ENCODE measurements around the gene ABLIM3.

ABLIM3 gene

GRCh38 chr5:149126906-149127305 lies 14.4 kb upstream of the ABLIM3 start:
- Histone ChIP-seq H3K4me3 (ENCODE audit: severe bottlenecking) (no peak overlapping the region), H3K27me3 (ENCODE audit: insufficient read depth, poor library complexity, severe bottlenecking) (no peaks in the 10 kb centered on the region), H3K4me1 (ENCODE audit: insufficient read depth, poor library complexity, severe bottlenecking) (peaks cover 48% of the 10 kb centered on the region), H3K9me3 (ENCODE audit: severe bottlenecking) (no peaks in the 10 kb centered on the region), H3K36me3 (ENCODE audit: low read depth) (no peaks in the 10 kb centered on the region), H3K27ac (ENCODE audit: poor library complexity, severe bottlenecking) (peak overlapping the region; percentile 68)
- ATAC-seq (ENCODE audit: low read depth): no peak
- no peak for TF ChIP-seq CTCF (IDR thresholded peaks at IDR 0.05; ENCODE audit: poor library complexity, severe bottlenecking)
- DNase-seq (ENCODE audit: low spot score): no peak

- peak overlapping the region; percentile 68 for H3K27ac ChIP-seq (ENCODE audit: poor library complexity, severe bottlenecking)
- no peaks in the 10 kb centered on the region for H3K9me3 ChIP-seq (ENCODE audit: severe bottlenecking)
- no peaks in the 10 kb centered on the region for H3K36me3 ChIP-seq (ENCODE audit: low read depth)
- DNase-seq (ENCODE audit: low spot score): no peak
- peaks cover 48% of the 10 kb centered on the region for H3K4me1 ChIP-seq (ENCODE audit: insufficient read depth, poor library complexity, severe bottlenecking)
- no peak overlapping the region for H3K4me3 ChIP-seq (ENCODE audit: severe bottlenecking)
- H3K27me3 ChIP-seq (ENCODE audit: insufficient read depth, poor library complexity, severe bottlenecking): no peaks in the 10 kb centered on the region
- peak; percentile 5; the same call in 1 of the 3 replicates for ATAC-seq (ENCODE audit: low read depth)
- TF ChIP-seq CTCF (IDR thresholded peaks at IDR 0.05; ENCODE audit: poor library complexity, severe bottlenecking): no peak
These were observed 13.8 kb upstream of the ABLIM3 start for GRCh38 chr5:149127394-149127955.

- H3K27me3 ChIP-seq (ENCODE audit: insufficient read depth, poor library complexity, severe bottlenecking): no peaks in the 10 kb centered on the region
- H3K27ac ChIP-seq (ENCODE audit: poor library complexity, severe bottlenecking): peak overlapping the region; percentile 68
- H3K4me1 ChIP-seq (ENCODE audit: insufficient read depth, poor library complexity, severe bottlenecking): peaks cover 48% of the 10 kb centered on the region
- TF ChIP-seq CTCF (IDR thresholded peaks at IDR 0.05; ENCODE audit: poor library complexity, severe bottlenecking): peak; percentile 97
- H3K9me3 ChIP-seq (ENCODE audit: severe bottlenecking): no peaks in the 10 kb centered on the region
- ATAC-seq (ENCODE audit: low read depth): peak; percentile 53; the same call in 2 of the 3 replicates
- H3K36me3 ChIP-seq (ENCODE audit: low read depth): no peaks in the 10 kb centered on the region
- no peak for DNase-seq (ENCODE audit: low spot score)
- H3K4me3 ChIP-seq (ENCODE audit: severe bottlenecking): no peak overlapping the region
These were observed 13.0 kb upstream of the ABLIM3 start for GRCh38 chr5:149128023-149128875.

GRCh38 chr5:149129181-149129580 lies 12.1 kb upstream of the ABLIM3 start:
- Histone ChIP-seq H3K27ac (ENCODE audit: poor library complexity, severe bottlenecking) (peak overlapping the region; percentile 68), H3K4me3 (ENCODE audit: severe bottlenecking) (no peak overlapping the region), H3K9me3 (ENCODE audit: severe bottlenecking) (no peaks in the 10 kb centered on the region), H3K36me3 (ENCODE audit: low read depth) (no peaks in the 10 kb centered on the region), H3K27me3 (ENCODE audit: insufficient read depth, poor library complexity, severe bottlenecking) (no peaks in the 10 kb centered on the region), H3K4me1 (ENCODE audit: insufficient read depth, poor library complexity, severe bottlenecking) (peaks cover 55% of the 10 kb centered on the region)
- ATAC-seq (ENCODE audit: low read depth) (peak; percentile 46), DNase-seq (ENCODE audit: low spot score) (no peak)
- TF ChIP-seq CTCF (IDR thresholded peaks at IDR 0.05; ENCODE audit: poor library complexity, severe bottlenecking): no peak
